Endothelial cell of umbilical vein (primary cell): ENCODE measurements around the gene TIFAB. TPM values are rescaled to one million over a fixed set of nuclear protein-coding genes. Genes with fewer than 3 reads are reported as not detected.

Experiments used
- BruUV-seq: library from RNA; stranded (reverse); fragments of 400-500 nt; replicated peaks from 2 replicates; lab custom pipeline; 2021; lab: Mats Ljungman, UMichigan
- CTCF ChIA-PET: fragments of 300-600, 350-600 bp; sonication (Branson Sonifier 250); formaldehyde crosslinking; loops from one replicate; lab custom pipeline; 2021; ENCODE audit warnings: antibody characterized with exemption, inconsistent platforms; lab: Charles Lee
- POLR2A ChIA-PET: fragments of 300-600, 350-600 bp; sonication (Branson Sonifier 250); formaldehyde crosslinking; loops from one replicate; lab custom pipeline; 2021; ENCODE audit warnings: antibody characterized with exemption, inconsistent platforms; lab: Charles Lee
- DNase-seq: peaks from one replicate; pipeline ENCODE4 v3.0.0-alpha.2; 2011; ENCODE audit warnings: low read depth, low spot score
- FAIRE-seq: peaks from 2 replicates; lab custom pipeline; 2011; peaks lifted over from hg19 to GRCh38; lab: Jason Lieb, UNC
- H2AFZ ChIP-seq: 2 replicates; pipeline ENCODE4 v1.6.0; 2012; ENCODE audit warnings: low read depth, low read length, control low read depth, inconsistent platforms
- H3K27ac ChIP-seq: 2 replicates; pipeline ENCODE4 v1.5.1; 2011; ENCODE audit warnings: low read depth, mild to moderate bottlenecking, control low read depth, low read length, moderate library complexity; ENCODE audit not compliant: insufficient read depth
- H3K27me3 ChIP-seq, 2 experiments: 2 replicates each; pipeline versions ENCODE4 v1.6.0 to v1.6.1; 2011; ENCODE audit warnings: low read length in 2 of 2, mixed read lengths in 1 of 2; ENCODE audit not compliant: control insufficient read depth in 2 of 2, insufficient read depth in 2 of 2
- H3K36me3 ChIP-seq, 2 experiments: 2 replicates in 1 of 2; 3 replicates in 1 of 2; pipeline ENCODE4 v1.5.1; 2011; ENCODE audit warnings: low read length in 2 of 2, mild to moderate bottlenecking in 1 of 2, moderate library complexity in 1 of 2; ENCODE audit not compliant: control insufficient read depth in 2 of 2, insufficient read depth in 2 of 2; ENCODE audit errors: extremely low read depth in 1 of 2
- H3K4me1 ChIP-seq: 3 replicates; pipeline ENCODE4 v1.5.1; 2011; ENCODE audit warnings: mild to moderate bottlenecking, low read length; ENCODE audit not compliant: control insufficient read depth, insufficient read depth; ENCODE audit errors: extremely low read depth
- H3K4me2 ChIP-seq: 2 replicates; pipeline ENCODE4 v1.6.1; 2011; ENCODE audit warnings: low read length, control low read depth, mixed read lengths; ENCODE audit not compliant: insufficient read depth
- H3K4me3 ChIP-seq, 3 experiments: fragments of 200-600 bp in 1 of 3; sonication (generic), shearing (Covaris generic) in 1 of 3; replicated peaks in 1 of 3; 2 replicates each; pipeline ENCODE4 v1.5.1; 2011 to 2016; ENCODE audit warnings: control low read depth in 3 of 3, low read length in 3 of 3, mild to moderate bottlenecking in 2 of 3, inconsistent platforms in 1 of 3, low read depth in 1 of 3, moderate library complexity in 1 of 3; ENCODE audit not compliant: insufficient read depth in 1 of 3
- H3K79me2 ChIP-seq: 2 replicates; pipeline ENCODE4 v1.6.0; 2012; ENCODE audit warnings: low read length, inconsistent platforms; ENCODE audit not compliant: control insufficient read depth, insufficient read depth
- H3K9ac ChIP-seq: replicated peaks from 2 replicates; pipeline ENCODE3; 2011; ENCODE audit warnings: low read length, control low read depth; ENCODE audit not compliant: insufficient read depth; ENCODE audit errors: extremely low read depth
- H3K9me1 ChIP-seq: replicated peaks from 3 replicates; pipeline ENCODE4 v1.6.0; 2011; ENCODE audit warnings: mild to moderate bottlenecking, low read length; ENCODE audit not compliant: control insufficient read depth, insufficient read depth; ENCODE audit errors: extremely low read depth
- H3K9me3 ChIP-seq: replicated peaks from 2 replicates; pipeline ENCODE4 v1.5.1; 2012; ENCODE audit warnings: low read length, inconsistent platforms; ENCODE audit not compliant: control insufficient read depth, insufficient read depth
- H4K20me1 ChIP-seq: replicated peaks from 2 replicates; pipeline ENCODE3; 2011; ENCODE audit warnings: mild to moderate bottlenecking, low read length; ENCODE audit not compliant: control insufficient read depth, insufficient read depth; ENCODE audit errors: extremely low read depth
- CTCF ChIP-seq, 2 donors: IDR thresholded peaks; 1 replicate in 1 of 2; 2 replicates in 1 of 2; pipeline ENCODE4 v1.5.1; 2011; ENCODE audit warnings: low read length in 2 of 2, mild to moderate bottlenecking in 2 of 2, moderate library complexity in 2 of 2, control low read depth in 1 of 2, inconsistent platforms in 1 of 2, low read depth in 1 of 2; ENCODE audit not compliant: insufficient read depth in 1 of 2; ENCODE audit errors: extremely low read depth in 1 of 2
- EZH2 ChIP-seq: IDR thresholded peaks from 2 replicates; pipeline ENCODE4 v1.6.1; 2012; ENCODE audit warnings: borderline replicate concordance, low read depth, mild to moderate bottlenecking, moderate library complexity, low read length, inconsistent platforms; ENCODE audit not compliant: severe bottlenecking
- FOS ChIP-seq: IDR thresholded peaks from 2 replicates; pipeline ENCODE4 v1.6.1; 2011; ENCODE audit warnings: mild to moderate bottlenecking, low read length, moderate library complexity, borderline replicate concordance; ENCODE audit not compliant: insufficient read depth
- GATA2 ChIP-seq: IDR thresholded peaks from 2 replicates; pipeline ENCODE4 v1.7.0; 2011; ENCODE audit warnings: low read depth, mild to moderate bottlenecking, moderate library complexity, mixed read lengths, low read length; ENCODE audit not compliant: insufficient read length, insufficient read depth
- JUN ChIP-seq: IDR thresholded peaks from 2 replicates; pipeline ENCODE4 v1.6.1; 2011; ENCODE audit warnings: borderline replicate concordance, low read depth; ENCODE audit not compliant: insufficient read length, insufficient read depth
- MAX ChIP-seq: IDR thresholded peaks from 2 replicates; pipeline ENCODE4 v1.6.1; 2011; ENCODE audit not compliant: insufficient read depth, insufficient read length
- MYC ChIP-seq: IDR thresholded peaks from one replicate; pipeline ENCODE4 v1.6.1; 2011; ENCODE audit warnings: mild to moderate bottlenecking, low read depth, low read length
- POLR2A ChIP-seq: IDR thresholded peaks from 2 replicates; pipeline ENCODE4 v1.6.1; 2012; ENCODE audit warnings: low read depth, mild to moderate bottlenecking, control low read depth, low read length
- POLR2AphosphoS5 ChIP-seq: IDR thresholded peaks from 2 replicates; pipeline ENCODE4 v1.6.1; 2012; ENCODE audit warnings: low read depth, mild to moderate bottlenecking, control low read depth, low read length, moderate library complexity; ENCODE audit not compliant: insufficient read depth
- dilution Hi-C: fragments of 300-500 bp; cut with MboI; formaldehyde crosslinking; loops from one replicate; pipeline ENCODE4 v1.15.0; 2019; ENCODE audit warnings: low sequenced_read_pairs; ENCODE audit not compliant: extremely low pct_ligation_motif_present
- intact Hi-C: fragments of 100-400 bp; cut with micrococcal nuclease; formaldehyde crosslinking; loops from one replicate; pipeline ENCODE4 v1.10.0; 2022
- polyA plus RNA-seq, 4 experiments: library from polyadenylated mRNA; depleted of rRNA in 3 of 4; stranded (reverse) in 3 of 4; unstranded in 1 of 4; fragments of >200 nt; gene quantifications; 2 replicates each; pipeline versions ENCODE4 v1.2.1 to v1.2.3, GENCODE V29; 2011 to 2012; ENCODE audit warnings: missing spikeins in 1 of 4
- total RNA-seq: library from RNA; stranded (reverse); gene quantifications from 2 replicates; pipeline ENCODE4 v1.2.3, GENCODE V29; 2021

TIFAB gene
- total and polyA plus RNA-seq, 2 donors (not counting 3 experiments of a cell fraction or from before 2014, with no cell fraction given), result not detected

- BruUV-seq, result no TSS peak
- no peak overlapping the region for H2AFZ ChIP-seq
- no peak overlapping the region for H3K9ac ChIP-seq
- no peaks in the 10 kb centered on the region for H4K20me1 ChIP-seq
- CTCF ChIA-PET, result no interaction called here
- TF ChIP-seq POLR2A (no peak), FOS (no peak), JUN (no peak), GATA2 (no peak), EZH2 (no peak), CTCF (IDR thresholded peaks at IDR 0.05; ENCODE audit: extremely low read depth in 1 of 2, insufficient read depth in 1 of 2, low read depth in 1 of 2, low read length in 2 of 2) (no peak), MYC (no peak), MAX (no peak), POLR2AphosphoS5 (no peak)
- H3K4me3 ChIP-seq, result no peak overlapping the region
- no peak overlapping the region for H3K4me2 ChIP-seq
- H3K36me3 ChIP-seq, result no peaks in the 10 kb centered on the region
- POLR2A ChIA-PET, result no interaction called here
- no peaks in the 10 kb centered on the region for H3K9me1 ChIP-seq
- no peak overlapping the region for H3K27ac ChIP-seq
- no peaks in the 10 kb centered on the region for H3K79me2 ChIP-seq
- no peaks in the 10 kb centered on the region for H3K9me3 ChIP-seq
- peaks cover 13 to 14% of the 10 kb centered on the region in 2 experiments for H3K27me3 ChIP-seq
- no peak for FAIRE-seq
- H3K4me1 ChIP-seq, result no peaks in the 10 kb centered on the region
- intact Hi-C loops (no loop called here), dilution Hi-C loops (no loop called here)
- no peak for DNase-seq
These were observed 22.1 kb downstream of the TIFAB start for GRCh38 chr5:135430135-135430437.
